ENCODE data around the gene LHFPL4.
"Not testable (repeated sequence)": the region's sequence is repeated elsewhere in the genome, so short reads cannot be mapped to it uniquely, and the experiment has no call there.

Gene LHFPL4

DNA sequence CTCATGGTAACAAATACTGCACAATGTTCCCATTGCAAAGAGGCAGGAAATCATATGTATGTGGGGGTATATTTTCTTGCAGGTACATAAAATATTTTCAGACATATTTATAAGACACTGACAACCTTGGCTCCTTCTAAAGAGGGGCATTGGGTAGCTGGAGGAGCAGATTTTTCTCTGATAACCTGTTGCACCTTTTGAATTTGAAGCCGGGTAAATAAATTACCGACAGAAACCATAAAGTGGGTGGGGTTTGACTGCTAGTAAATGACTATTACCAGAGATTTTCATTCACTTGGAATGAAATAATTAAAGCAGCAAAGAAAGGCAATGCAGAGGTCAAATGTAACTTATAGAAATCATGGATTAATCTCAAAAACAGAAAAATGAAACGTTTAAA, 19.2 kb downstream of the LHFPL4 start:
- DNase-seq = no peak

DNA sequence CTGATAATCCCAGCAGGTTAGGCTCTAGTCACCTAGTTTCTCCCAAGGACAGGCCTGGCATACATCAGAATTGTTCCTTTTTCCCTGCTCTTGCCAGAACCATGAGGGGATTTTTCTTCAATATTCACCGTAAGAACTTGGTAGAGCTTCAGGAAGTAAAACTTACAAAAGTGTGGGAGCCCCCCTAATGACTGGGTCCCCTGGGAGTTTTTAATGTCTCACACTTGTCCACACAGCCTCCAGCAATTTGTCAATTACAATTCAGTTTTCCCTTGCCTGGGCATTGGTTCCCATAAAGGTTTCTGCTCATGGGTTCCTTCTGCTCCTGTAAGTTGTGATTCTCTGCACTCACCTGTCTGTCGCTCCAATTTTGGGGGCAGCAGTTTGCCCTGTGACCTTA, 28.5 kb downstream of the LHFPL4 start:
- DNase-seq = no peak

DNA sequence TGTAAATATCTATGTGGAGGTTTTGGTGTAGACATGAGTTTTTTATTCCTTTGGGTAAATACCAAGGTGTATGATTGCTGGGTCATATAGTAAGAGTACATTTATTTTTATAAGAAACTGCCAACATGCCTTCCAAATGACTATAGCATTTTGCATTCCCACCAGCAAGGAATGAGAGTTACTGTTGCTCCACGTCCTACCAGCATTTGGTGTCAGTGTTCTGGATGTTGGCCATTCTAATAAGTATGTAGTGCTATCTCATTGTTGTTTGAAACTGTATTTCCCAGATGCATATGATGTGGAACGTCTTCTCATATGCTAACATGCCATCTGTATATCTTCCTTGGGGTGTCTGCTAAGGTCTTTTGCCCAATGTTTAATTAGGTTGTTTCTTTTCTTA, 38.7 kb downstream of the LHFPL4 start:
- DNase-seq = no peak

DNA sequence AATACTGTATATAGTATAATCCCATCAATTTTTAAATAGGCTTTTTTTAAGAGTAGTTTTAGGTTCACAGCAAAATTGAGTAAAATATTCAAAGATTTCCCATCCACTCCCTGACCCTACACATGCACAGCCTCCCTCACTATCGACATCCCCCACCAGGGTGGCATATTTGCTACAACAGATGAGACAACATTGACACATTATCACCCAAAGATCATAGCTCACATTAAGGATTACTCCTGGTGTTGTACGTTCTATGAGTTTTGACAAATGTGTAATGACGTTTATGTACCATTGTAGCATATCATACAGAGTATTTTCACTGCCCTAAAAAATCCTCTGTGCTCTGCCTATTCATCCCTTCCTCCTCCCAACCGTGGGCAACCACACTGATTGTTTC, 39.3 kb downstream of the LHFPL4 start:
- DNase-seq = no peak

DNA sequence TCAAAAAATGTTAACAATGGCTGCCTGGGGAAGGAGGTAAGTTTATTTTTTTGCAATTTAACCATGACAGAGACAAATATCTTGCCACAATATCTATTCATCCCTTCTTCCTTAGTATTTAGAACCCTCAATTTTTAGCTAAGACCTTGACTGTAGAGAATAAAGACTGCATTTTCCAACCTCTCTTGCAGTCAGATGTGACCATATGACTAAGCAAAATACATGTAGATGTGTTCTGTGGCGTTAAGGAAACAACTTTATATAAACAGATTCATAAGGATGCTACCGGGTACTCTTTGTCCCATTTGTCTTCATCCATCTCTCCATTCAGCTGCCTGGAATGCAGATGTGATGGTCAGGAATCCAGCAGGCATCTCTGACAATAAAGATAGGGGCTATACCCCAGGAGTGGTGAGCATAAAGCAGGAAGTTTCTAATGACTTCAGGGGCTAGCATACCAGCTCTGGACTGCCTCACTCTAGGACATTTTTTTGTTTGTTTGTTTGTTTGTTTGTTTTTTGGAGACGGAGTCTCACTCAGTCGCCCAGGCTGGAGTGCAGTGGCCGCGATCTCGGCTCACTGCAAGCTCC, 41.1 kb downstream of the LHFPL4 start:
- DNase-seq = no peak

DNA sequence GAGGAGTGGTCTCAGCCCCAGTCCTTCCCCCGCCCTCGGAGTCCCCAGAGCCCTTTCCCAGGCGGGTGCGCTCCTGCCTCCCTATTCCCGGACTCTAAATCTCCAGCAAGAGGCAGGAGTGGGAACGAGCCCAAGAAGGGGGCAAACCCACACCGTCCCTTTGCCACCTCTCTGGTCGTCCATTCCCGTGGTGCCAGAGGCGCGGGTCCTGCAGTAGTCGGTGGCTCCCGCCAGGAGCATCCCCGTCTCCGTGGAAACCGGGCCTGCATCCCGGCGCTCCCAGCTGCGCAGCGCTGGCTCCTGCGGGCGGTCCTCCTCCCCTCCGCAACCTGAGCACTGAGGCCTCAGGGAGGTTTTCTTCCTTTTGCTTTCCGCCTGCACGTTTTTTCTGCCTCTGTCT, 44.8 kb downstream of the LHFPL4 start:
- DNase-seq = no peak

DNA sequence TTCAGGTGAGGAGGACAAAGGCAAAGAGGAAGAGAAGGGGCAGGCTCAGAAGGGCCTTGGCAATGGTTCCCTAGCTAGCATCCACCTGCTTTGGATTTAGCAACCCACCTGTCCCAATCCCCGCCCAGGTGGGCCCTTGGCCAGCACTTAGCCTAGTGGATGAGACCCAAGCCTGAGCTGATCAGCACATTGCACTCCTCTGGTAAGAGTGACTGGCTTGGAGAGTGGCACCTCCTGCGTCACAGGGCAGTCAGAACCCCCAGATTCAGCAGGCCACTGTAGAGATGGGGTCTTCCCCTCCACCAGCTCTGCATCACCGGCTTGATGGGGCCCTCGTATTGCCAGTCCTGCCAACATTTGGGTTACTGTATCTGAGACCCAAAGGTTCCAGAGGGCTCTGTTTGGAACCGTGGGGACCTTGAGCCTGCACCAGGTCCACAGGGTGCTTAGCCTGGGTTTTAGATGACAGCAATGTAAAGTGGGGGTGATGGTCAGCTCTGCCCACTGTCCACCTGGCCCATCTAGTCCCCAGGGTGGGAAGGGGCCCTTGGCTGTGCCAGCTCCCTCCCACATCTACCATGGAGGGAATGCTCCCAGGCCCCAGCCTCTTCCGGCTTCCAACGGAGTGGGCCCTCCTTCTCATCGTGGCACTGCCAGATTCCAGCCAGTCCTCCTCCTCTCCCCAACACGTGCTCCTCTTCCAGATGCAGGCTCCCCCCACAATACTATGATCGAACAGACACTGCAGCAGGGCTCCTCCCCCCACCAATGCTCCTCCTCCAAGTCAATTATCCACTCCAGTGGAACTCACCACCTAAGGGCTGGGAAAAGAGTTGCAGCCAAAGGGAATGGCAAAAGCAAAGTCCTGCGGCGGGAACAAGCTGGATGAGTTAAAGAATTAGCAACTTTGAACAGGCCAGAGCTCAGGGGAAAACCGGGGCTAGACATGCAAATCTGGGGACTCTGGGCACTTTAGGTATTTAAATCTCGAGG, 45.7 kb downstream of the LHFPL4 start:
- DNase-seq = no peak

DNA sequence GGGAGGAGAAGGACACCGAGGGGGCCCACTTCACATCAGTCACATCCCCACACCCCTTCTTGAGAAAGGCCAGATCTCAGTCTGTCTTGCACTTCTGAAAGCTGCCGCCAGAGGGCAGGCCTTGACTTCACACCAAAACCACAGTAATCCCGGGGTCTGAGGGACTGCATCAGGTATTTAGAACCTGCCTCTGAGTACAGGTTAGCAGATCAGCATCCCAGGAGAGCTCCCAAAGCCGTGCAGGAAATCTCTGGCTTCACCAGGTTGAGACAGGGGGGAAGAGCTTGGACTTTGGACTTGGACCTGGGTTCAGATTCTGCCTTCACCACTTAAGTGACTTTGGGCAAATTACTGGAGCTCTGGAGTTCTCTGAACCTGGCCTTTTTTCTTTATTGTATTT, 50.3 kb downstream of the LHFPL4 start:
- DNase-seq = peak; percentile 88

DNA sequence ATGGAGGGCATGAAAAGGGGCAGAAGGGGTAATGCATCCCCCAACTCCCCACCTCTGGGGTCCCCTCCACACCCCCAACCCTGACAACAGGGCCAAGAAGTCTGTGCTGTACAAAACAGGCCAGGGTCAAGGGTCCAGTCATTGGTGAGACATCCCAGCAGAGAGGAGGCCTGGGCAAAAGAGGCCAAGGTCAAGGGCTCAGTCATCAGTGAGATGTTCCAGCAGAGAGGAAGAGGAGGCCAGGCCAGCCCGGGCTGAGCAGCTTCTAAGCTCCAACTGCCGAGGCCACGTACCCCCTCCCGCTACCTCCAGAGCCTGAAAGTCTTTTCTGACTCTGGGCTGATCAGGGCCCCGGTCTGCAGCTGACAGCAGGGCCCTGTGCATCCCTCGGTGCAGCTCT, 52.4 kb downstream of the LHFPL4 start:
- DNase-seq = no peak

DNA sequence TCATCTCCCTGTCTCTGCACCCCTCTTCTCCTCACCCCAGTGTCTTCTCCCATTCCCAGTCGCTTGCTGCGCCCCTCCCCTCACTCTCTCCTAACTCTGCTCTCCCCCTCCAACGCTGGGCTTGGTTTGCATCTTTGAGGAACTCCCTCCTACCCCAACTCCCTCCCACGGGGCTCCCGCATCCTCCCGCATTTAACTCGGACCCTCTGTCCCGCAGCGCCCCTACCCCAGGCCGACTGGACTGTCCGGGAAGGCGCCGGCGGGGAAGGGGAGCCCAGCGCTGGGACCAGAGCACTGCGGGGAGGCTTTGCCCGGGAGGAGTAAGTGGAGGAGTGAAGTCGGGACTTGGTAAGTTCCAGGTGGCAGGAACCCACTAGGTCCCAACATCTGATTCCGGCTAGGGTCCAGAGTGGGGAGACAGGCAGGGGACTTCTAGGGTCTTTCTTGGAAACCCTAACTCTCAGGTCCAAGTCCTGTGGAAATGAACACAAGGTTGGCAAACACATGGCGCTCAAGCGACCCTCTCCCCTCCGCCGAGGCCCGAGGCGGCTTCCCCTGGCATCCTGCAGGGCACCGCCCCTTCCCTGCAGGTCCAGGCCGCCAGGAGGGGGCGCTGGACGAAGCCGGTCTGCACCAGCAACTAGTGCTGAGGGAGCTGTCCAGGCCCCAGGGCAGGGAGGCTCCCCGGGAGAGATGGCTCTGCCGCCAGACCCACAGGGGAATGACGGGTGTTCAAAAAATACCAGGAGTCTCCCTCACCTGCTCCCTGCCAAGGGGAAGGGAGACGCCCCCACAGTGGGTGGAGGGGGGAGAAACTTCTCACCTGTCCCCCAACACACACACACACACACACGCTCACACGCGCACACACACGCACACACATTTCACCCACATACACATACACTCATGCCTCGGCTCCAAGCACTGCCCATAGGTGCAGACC, 53.2 kb downstream of the LHFPL4 start:
- DNase-seq = peak; percentile 64

DNA sequence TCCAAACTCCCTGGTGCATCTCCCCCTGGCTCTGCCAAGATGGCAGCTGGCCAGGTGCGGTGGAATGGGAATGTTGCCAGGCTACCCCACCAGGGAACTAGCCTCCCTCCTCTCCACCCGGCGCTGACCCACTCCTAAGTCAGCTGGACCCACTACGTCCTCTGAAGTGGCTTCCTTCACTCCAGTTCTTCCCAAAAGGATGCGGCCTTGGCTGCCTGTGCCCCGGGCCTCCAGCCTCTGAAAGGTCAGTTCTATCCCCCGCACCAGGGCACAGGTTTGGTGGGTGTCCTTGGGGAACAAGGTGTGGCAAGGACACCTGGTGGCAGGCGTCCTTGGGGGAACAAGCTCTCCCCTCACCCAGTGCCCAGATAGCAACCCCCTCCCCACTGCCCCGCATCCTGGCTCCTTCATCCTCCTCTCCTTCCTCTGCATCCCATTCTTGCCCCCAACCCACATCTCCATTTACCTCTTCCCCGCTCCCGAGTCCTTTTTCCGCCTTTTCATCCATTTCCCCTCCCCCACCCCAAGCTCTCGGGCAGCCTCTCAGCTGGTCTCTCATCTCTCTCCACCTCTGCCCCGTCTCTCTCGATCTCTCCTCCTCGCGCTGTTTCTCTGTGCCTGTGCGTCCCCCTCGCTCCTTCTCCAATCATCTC, 54.0 kb downstream of the LHFPL4 start:
- DNase-seq = no peak

DNA sequence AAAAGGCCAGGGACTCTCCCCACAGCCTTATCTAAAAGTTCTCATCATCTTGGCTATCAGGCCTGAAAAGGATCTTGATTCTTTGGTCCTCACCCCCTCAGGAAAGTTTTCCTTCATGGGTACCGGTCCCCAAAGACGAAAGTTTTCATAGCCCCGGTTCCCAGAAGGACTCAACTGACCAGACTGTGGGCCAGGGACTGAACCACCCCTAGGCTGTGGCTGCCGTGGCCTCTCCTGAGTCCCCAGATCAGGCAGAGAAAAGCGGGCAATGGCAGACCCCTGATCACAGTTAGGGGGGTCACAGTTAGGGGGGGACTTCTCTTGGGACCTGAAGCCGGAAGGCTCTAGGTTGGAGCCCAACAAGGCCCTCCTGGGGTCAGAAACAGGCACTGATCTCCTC, 54.8 kb downstream of the LHFPL4 start:
- no peak for DNase-seq

DNA sequence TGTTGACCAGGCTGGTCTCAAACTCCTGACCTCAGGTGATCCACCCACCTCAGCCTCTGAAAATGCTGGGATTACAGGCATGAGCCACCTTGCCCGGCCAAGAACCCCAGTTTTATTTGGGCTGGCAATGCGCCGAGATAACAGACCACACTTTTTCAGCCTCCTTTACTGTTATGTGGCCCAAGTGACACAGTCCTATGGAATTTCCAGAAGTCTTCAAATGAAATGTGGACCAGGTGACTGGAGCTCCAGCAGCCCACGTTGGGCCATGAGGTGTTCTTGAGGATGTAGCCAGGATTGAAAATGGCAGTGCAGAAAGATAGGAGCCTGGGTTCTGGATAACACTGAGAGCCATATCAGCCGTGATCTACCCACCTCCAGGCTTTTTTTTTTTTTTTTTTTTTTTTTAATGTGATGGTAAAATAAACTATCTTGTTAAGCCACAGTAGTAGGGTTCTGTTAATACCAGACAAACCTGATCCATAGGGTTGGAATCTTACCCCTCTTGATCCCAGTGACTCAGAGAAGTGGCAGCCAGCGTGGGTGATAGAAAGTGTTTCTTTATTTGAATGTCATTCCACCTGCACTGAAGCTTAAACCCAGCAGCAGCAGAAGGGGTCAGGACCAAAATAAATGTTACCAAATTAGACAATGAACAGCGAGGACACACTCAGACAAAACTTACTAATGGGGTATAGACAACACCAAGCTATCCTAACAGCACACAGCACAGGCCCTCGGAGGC, 55.6 kb downstream of the LHFPL4 start:
- no peak for DNase-seq

DNA sequence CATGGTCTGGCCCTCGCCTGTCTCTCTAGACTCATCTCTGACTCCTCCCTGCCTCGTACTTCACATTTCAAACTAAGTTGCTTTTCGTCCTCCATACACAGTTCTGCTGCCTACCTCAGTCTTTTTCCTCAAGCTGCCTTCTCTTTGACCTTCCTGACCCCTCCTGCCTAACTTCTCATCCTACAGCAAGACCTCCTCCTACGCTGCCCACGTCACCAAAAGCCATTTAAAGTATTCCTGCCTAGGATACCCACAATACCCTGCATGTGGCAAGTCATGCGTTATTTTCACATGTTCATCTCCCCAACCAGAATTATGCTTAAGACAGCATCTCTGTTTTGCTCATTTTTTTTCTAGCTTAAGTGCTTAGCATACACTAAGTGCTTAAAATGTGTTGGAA, 56.7 kb downstream of the LHFPL4 start:
- DNase-seq = no peak

DNA sequence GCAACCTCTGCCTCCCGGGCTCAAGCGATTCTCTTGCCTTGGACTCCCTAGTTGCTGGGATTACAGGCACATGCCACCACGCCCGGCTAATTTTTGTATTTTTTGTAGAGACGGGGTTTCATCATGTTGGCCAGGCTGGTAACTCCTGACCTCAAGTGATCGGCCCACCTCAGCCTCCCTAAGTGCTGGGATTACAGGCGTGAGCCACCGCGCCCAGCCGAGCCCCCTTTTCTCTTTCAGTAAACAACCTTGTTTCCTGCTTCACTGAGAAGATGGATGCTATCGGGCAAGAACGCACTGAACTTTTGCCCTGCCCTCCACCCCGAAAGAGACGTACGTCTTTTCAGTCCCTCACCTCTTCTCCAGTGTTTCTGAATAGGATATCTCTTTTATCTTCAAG, 59.6 kb downstream of the LHFPL4 start:
- DNase-seq = not testable (repeated sequence)

DNA sequence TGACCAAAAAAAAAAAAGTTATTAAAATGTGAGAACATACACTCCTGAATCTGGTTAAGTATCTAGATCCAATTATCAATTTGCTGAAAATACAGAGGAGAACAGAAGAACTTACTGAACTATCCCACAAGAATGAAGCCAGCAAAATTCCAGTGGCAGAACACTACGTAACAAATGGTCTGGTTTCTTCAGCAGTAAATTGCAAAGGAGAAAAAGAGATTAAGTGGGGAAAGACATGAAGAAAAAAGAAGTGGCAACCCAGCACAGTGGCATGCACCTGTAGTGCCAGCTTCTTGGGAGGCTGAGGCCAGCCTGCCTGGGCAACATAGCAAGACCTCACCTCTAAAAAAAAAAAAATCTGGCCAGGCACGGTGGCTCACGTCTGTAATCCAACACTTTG, 62.1 kb downstream of the LHFPL4 start:
- no peak for DNase-seq

DNA sequence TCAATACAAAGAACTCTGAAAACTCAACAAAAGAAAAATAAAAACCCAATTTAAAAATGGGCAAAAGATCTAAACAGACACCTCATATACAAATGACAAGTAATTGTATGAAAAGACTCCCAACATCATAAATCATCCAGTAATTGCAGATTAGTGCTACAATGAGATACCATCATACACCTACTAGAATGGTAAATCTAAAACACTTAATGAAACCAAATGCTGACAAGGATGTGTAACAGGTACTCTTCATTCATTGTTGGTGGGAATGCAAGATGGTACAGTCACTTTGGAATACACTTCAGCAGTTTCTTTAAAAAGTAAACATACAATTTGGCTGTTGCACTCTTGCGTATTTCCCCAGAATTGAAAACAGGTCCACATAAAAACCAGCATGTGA, 68.4 kb downstream of the LHFPL4 start:
- DNase-seq = no peak

DNA sequence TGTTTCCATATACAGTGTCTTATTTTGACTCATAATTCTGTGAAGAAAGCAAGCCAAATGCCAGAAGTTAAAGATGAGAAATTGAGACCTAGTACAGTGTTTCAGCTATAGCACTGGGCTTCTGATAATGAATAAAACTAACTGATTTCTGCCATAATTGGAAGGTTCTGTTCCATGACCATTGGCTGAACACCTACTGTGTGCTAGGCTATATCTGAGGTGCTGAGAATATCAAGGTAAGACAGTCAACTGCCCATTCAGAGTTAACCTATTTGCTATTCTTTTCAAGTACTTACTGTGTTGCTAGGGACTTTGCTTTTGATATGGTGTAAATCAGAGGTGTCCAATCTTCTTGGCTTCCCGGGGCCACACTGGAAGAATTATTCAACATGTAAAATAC, 73.4 kb downstream of the LHFPL4 start:
- DNase-seq = no peak

DNA sequence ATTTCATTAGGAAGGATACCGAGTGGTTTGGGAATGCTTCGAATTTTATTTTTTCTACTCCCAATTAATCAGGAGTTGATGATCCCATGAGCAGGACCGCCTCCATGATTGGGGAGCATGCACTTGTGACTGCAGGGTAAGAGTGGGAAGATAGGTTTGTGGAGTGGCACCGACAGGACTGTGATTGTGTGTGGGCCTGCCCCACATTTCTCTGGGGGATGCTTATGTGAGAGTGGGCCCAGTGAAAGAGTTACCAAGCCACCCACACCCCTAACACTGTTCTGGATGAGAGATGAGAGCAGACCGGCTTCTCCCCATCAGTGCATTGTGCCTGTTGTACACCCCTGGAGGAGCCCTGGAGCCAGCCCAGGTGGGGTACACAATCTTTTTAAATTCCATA, 76.7 kb downstream of the LHFPL4 start:
- no peak for DNase-seq

DNA sequence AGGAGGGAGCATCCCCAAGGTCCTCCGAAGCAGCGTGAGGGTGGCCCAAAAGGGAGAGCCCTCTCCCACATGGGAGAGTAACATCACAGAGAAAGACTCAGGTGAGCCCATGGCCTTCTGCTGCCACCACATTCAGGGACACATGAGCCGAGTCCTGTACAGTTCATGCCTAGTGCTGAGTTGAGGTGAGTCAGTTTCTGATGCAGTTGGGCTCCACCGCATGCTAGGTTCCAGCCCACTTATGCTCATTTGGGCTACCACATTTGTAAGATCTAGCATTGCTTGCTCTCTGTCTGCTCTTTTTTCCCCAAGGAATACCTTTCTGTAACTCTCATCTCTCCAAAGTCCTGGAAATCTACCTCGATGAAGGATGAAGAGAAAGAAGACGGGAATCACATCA, 79.1 kb downstream of the LHFPL4 start:
- no peak for DNase-seq

DNA sequence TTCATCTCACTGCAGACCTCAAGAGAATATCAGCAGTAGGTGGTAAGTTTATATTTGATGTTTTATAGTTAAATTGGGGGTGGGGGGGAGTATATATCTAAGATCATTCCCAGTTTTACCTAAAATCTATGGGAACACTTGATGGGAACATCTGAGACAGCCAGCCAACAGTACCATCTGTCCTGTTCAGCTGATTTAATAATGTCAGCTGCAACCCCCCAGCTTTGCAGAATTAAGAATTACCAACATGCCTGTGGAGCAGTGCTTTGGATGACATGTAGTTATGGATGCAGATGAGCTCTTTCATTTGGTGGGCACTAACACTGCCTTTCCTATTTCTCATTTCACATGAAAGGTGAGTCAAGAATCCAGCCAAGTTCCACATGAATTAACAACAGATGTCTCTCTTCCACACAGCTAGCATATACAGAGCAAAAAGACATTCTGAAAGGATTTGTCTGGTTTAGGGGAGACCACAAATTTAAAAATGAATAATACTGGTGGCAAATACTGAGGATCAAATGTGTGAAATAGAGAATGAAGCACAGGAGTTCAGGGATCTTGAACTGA, 80.0 kb downstream of the LHFPL4 start:
- DNase-seq = no peak

DNA sequence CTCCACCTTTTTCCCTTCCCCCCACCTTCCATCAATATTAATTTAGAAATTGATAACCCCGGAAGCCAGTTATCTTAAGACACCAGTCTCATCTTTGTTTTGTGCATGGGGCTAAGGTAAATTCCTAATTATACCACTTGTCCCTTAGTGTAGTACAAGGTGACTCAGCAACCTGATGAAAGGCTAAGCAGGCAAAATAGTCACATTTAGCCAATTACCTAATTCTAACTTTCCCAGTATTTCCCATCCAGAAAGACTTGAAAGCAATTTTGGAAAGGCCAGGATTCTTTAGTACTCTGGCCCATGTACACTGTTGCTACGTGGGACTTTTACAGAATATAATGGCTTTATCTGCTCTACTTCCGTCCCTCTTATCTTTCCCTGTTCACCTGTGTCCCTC, 83.6 kb downstream of the LHFPL4 start:
- DNase-seq = no peak
